GM18868 (cell line): ENCODE data around the gene KCNG4.
"Not testable (repeated sequence)": the region's sequence is repeated elsewhere in the genome, so short reads cannot be mapped to it uniquely, and the experiment has no call there.

Experiments used
- ATAC-seq: cut with Tn5 transposase; IDR thresholded peaks from one replicate; pipeline ENCODE4 v1.9.1; 2021; ENCODE audit warnings: mild to moderate bottlenecking, moderate library complexity; ENCODE audit not compliant: unreplicated experiment

The KCNG4 gene

GRCh38 chr16:84212154-84212553, 27.7 kb downstream of the KCNG4 start:
- ATAC-seq = no peak

- ATAC-seq = no peak
These were observed 29.8 kb downstream of the KCNG4 start for GRCh38 chr16:84209989-84210388.

- no peak for ATAC-seq
These were observed 31.9 kb downstream of the KCNG4 start for GRCh38 chr16:84207879-84208278.

- no peak for ATAC-seq
These were observed 32.6 kb downstream of the KCNG4 start for GRCh38 chr16:84207251-84207650.

- ATAC-seq = no peak
These were observed 33.7 kb downstream of the KCNG4 start for GRCh38 chr16:84205976-84206691.

GRCh38 chr16:84205123-84205522, 34.7 kb downstream of the KCNG4 start:
- ATAC-seq = not testable (repeated sequence)

- not testable (repeated sequence) for ATAC-seq
These were observed 35.3 kb downstream of the KCNG4 start for GRCh38 chr16:84204551-84204950.

GRCh38 chr16:84199861-84200260, 40.0 kb downstream of the KCNG4 start:
- no peak for ATAC-seq

- no peak for ATAC-seq
These were observed 40.7 kb downstream of the KCNG4 start for GRCh38 chr16:84199097-84199496.

GRCh38 chr16:84198401-84198800, 41.4 kb downstream of the KCNG4 start:
- no peak for ATAC-seq

GRCh38 chr16:84197466-84198128, 42.2 kb downstream of the KCNG4 start:
- no peak for ATAC-seq

GRCh38 chr16:84196727-84197394, 43.0 kb downstream of the KCNG4 start:
- no peak for ATAC-seq

GRCh38 chr16:84196101-84196500, 43.7 kb downstream of the KCNG4 start:
- no peak for ATAC-seq

GRCh38 chr16:84195201-84196093, 44.4 kb downstream of the KCNG4 start:
- no peak for ATAC-seq

- no peak for ATAC-seq
These were observed 45.2 kb downstream of the KCNG4 start for GRCh38 chr16:84194470-84195200.

GRCh38 chr16:84194018-84194417, 45.8 kb downstream of the KCNG4 start:
- no peak for ATAC-seq

GRCh38 chr16:84193480-84193879, 46.3 kb downstream of the KCNG4 start:
- no peak for ATAC-seq

GRCh38 chr16:84191466-84191865, 48.3 kb downstream of the KCNG4 start:
- no peak for ATAC-seq

GRCh38 chr16:84190731-84191388, 49.0 kb downstream of the KCNG4 start, which contains the start of gene ADAD2:
Gene ADAD2, plus strand, starts transcription at chr16:84191157. Its CDS starts 74 bp downstream, at chr16:84191231.
- ATAC-seq = no peak
